ENCODE results near the gene RALGAPB. TPM values are rescaled to one million over a fixed set of nuclear protein-coding genes. Genes with fewer than 3 reads are reported as not detected.
"Not testable (repeated sequence)": the region's sequence is repeated elsewhere in the genome, so short reads cannot be mapped to it uniquely, and the experiment has no call there.

Gene RALGAPB
- total RNA-seq, 4 donors from 2014 or later, result 54.7 to 69.2 (median 61.1) TPM

DNA sequence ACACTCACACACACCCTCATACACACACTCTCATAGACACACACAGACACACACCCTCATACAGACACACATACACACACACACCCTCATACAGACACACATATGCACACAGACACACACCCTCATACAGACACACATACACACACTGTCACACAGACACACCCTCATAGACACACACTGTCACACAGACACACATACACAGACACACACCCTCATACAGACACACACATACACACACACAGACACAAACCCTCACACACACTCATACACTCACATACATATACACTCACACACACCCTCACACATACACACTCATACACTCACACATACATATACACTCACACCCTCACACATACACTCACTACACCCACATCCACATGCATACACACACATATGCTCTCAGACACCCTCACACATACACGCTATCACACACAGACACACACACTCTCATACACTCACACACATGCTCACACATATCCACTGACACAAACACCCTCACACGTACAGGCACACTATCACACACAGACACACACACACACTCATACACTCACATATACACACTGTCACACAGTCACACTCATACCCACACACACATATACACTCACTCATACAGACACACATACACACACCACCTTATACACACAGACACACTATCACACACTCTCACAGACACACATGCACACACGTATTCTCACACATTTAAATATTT is 117.5 kb downstream of the RALGAPB start:
- DNase-seq, result no peak
- no peak for TF ChIP-seq POLR2A (IDR thresholded peaks at IDR 0.05)
- TF ChIP-seq, protein P1, sequence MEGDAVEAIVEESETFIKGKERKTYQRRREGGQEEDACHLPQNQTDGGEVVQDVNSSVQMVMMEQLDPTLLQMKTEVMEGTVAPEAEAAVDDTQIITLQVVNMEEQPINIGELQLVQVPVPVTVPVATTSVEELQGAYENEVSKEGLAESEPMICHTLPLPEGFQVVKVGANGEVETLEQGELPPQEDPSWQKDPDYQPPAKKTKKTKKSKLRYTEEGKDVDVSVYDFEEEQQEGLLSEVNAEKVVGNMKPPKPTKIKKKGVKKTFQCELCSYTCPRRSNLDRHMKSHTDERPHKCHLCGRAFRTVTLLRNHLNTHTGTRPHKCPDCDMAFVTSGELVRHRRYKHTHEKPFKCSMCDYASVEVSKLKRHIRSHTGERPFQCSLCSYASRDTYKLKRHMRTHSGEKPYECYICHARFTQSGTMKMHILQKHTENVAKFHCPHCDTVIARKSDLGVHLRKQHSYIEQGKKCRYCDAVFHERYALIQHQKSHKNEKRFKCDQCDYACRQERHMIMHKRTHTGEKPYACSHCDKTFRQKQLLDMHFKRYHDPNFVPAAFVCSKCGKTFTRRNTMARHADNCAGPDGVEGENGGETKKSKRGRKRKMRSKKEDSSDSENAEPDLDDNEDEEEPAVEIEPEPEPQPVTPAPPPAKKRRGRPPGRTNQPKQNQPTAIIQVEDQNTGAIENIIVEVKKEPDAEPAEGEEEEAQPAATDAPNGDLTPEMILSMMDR (IDR thresholded peaks at IDR 0.05), result no peak
- Histone ChIP-seq H3K4me3 (no peak overlapping the region), H3K9me3 (no peaks in the 10 kb centered on the region), H3K27ac (no peak overlapping the region), H3K4me1 (no peaks in the 10 kb centered on the region), H3K36me3 (no peaks in the 10 kb centered on the region), H3K27me3 (no peaks in the 10 kb centered on the region)

GRCh38 chr20:38590676-38591473 is 118.2 kb downstream of the RALGAPB start:
- Histone ChIP-seq H3K27me3 (no peaks in the 10 kb centered on the region), H3K27ac (no peak overlapping the region), H3K4me3 (no peak overlapping the region), H3K9me3 (no peaks in the 10 kb centered on the region), H3K36me3 (no peaks in the 10 kb centered on the region), H3K4me1 (no peaks in the 10 kb centered on the region)
- no peak for DNase-seq
- TF ChIP-seq POLR2A (IDR thresholded peaks at IDR 0.05), result no peak
- TF ChIP-seq, protein P1 (IDR thresholded peaks at IDR 0.05), result no peak

DNA sequence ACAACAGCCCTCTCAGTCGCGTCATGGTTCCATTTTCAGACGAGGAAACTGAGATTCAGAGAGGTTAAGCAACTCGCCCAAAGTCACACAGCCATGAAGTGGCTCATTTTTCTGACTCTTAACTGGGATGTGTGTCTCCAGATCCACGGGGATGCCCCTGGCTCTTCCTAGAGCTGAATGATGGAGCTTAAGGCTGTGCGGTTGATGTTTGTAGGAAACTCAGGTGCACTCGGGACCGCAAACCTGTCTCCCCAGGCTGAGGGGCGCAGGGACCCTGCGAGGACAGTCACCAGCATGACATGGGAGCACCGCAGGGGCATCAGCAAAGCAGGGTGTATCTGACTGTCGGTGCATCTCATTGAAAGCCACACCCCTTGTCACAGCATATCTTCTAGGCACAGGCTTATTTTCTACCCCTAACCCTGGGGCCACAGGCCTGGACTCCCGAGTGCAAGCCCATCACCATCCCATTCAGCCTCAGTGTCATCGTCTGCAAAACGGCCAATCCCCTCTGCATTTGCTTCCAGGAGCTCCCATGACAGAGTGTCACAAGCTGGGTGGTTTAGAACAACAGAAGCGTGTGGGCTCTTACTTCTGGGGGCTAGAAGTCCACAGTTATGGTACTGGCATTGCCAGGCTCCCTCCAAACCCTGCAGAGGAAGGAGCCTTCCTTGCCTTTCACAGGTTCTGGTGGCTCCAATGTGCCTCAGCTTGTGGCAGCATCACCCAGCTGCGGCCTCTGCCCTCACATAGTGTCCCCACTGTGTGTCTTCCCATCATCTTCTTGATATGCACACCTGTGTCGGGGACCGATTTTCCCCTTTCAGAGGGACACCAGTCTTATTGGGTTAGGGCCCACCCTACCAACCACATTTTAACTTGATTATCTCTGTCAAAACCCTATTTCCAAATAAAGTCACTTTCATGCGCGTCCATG is 119.1 kb downstream of the RALGAPB start:
- TF ChIP-seq POLR2A (IDR thresholded peaks at IDR 0.05), result no peak
- TF ChIP-seq, protein P1 (IDR thresholded peaks at IDR 0.05), result no peak
- no peaks in the 10 kb centered on the region for H3K4me1 ChIP-seq
- no peaks in the 10 kb centered on the region for H3K27me3 ChIP-seq
- H3K9me3 ChIP-seq, result no peaks in the 10 kb centered on the region
- no peak overlapping the region for H3K27ac ChIP-seq
- H3K4me3 ChIP-seq, result no peak overlapping the region
- no peaks in the 10 kb centered on the region for H3K36me3 ChIP-seq
- DNase-seq, result no peak

GRCh38 chr20:38592411-38592790 is 119.8 kb downstream of the RALGAPB start:
- H3K9me3 ChIP-seq, DNase-seq, H3K4me1 ChIP-seq, H3K27me3 ChIP-seq, H3K27ac ChIP-seq, H3K4me3 ChIP-seq, H3K36me3 ChIP-seq: not testable (repeated sequence)

GRCh38 chr20:38594281-38594680 is 121.6 kb downstream of the RALGAPB start:
- H3K27me3 ChIP-seq, DNase-seq, H3K4me1 ChIP-seq, H3K27ac ChIP-seq, H3K9me3 ChIP-seq, H3K36me3 ChIP-seq, H3K4me3 ChIP-seq: not testable (repeated sequence)

DNA sequence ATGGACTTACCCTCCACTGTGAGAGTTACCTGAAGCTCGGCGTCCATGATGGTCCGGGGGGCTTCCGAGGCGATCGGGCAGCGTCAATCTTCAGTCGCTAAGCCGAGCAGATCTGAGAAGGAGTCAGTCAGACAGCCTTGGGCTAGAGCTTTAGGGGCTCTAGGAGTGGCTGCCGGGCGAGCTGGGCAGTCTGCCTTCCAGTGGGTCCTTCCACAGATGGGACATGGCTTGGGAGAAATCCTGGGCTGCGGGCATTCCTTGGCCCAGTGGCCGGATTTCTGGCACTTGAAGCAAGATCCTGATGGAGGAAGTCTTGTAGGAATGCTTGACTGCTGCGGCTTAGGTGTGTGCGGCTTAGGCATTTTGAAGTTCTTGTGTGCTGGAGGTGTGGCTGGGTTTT is 123.2 kb downstream of the RALGAPB start:
- DNase-seq, H3K9me3 ChIP-seq, H3K4me1 ChIP-seq, H3K4me3 ChIP-seq, H3K36me3 ChIP-seq, H3K27me3 ChIP-seq, H3K27ac ChIP-seq: not testable (repeated sequence)
